Loucy (cell line): Measurements from ENCODE around the gene SSBP4.

Experiments
- H2AFZ ChIP-seq: fragments of 200-600 bp; sonication (generic); 2 replicates; pipeline ENCODE4 v1.6.0; 2016; ENCODE audit warnings: antibody characterized with exemption, mild to moderate bottlenecking, low read length, moderate library complexity
- H3F3A ChIP-seq: fragments of 200-600 bp; 2 replicates; pipeline ENCODE4 v1.6.0; 2016; ENCODE audit warnings: antibody characterized with exemption, low read depth, mild to moderate bottlenecking
- H3K27me3 ChIP-seq: fragments of 200-600 bp; sonication (generic); 2 replicates; pipeline ENCODE4 v1.6.1; 2014; ENCODE audit warnings: low read length, mild to moderate bottlenecking; ENCODE audit not compliant: insufficient read depth, poor library complexity, severe bottlenecking
- H3K36me3 ChIP-seq: fragments of 200-600 bp; sonication (generic); 2 replicates; pipeline ENCODE4 v1.6.1; 2016; ENCODE audit warnings: low read length; ENCODE audit not compliant: insufficient read depth
- H3K4me1 ChIP-seq: fragments of 200-600 bp; sonication (generic); 2 replicates; pipeline ENCODE4 v1.5.1; 2014; ENCODE audit warnings: low read length, mild to moderate bottlenecking; ENCODE audit not compliant: insufficient read depth, poor library complexity, severe bottlenecking
- H3K4me2 ChIP-seq: fragments of 200-600 bp; sonication (generic); 2 replicates; pipeline ENCODE4 v1.6.0; 2014; ENCODE audit warnings: antibody characterized with exemption, low read length, low read depth, mild to moderate bottlenecking; ENCODE audit not compliant: poor library complexity, severe bottlenecking
- H3K4me3 ChIP-seq: fragments of 200-600 bp; sonication (generic); 2 replicates; pipeline ENCODE4 v1.5.1; 2014; ENCODE audit warnings: low read length, mild to moderate bottlenecking, mixed read lengths; ENCODE audit not compliant: poor library complexity, severe bottlenecking
- H3K79me2 ChIP-seq: fragments of 200-600 bp; sonication (generic); 2 replicates; pipeline ENCODE4 v1.6.1; 2014; ENCODE audit warnings: low read length; ENCODE audit not compliant: insufficient read depth
- H3K9ac ChIP-seq: fragments of 200-600 bp; sonication (generic); 2 replicates; pipeline ENCODE4 v1.6.0; 2014; ENCODE audit warnings: mild to moderate bottlenecking, low read depth, low read length, moderate library complexity; ENCODE audit not compliant: poor library complexity, severe bottlenecking
- H3K9me2 ChIP-seq: fragments of 200-600 bp; sonication (generic); replicated peaks from 2 replicates; pipeline ENCODE4 v1.6.1; 2016; ENCODE audit warnings: low read depth, low read length, mixed read lengths
- H3K9me3 ChIP-seq: fragments of 200-600 bp; sonication (generic); 2 replicates; pipeline ENCODE4 v1.6.1; 2014; ENCODE audit warnings: mild to moderate bottlenecking, antibody characterized with exemption, low read length, low read depth; ENCODE audit not compliant: insufficient read depth
- H4K20me1 ChIP-seq: fragments of 200-600 bp; sonication (generic); 2 replicates; pipeline ENCODE4 v1.6.0; 2014; ENCODE audit warnings: antibody characterized with exemption, low read length, mild to moderate bottlenecking; ENCODE audit not compliant: insufficient read depth, poor library complexity, severe bottlenecking
- EZH2phosphoT487 ChIP-seq: fragments of 200-600 bp; IDR thresholded peaks from 2 replicates; pipeline ENCODE4 v1.6.1; 2018; ENCODE audit warnings: antibody characterized with exemption, mild to moderate bottlenecking, moderate library complexity, borderline replicate concordance
- TF ChIP-seq, protein P1 (sequence below): fragments of 200-600 bp; sonication (generic); conservative IDR thresholded peaks from 2 replicates; pipeline ENCODE4 v1.5.1; 2014; ENCODE audit warnings: mild to moderate bottlenecking, antibody characterized with exemption, low read length

SSBP4 gene

DNA sequence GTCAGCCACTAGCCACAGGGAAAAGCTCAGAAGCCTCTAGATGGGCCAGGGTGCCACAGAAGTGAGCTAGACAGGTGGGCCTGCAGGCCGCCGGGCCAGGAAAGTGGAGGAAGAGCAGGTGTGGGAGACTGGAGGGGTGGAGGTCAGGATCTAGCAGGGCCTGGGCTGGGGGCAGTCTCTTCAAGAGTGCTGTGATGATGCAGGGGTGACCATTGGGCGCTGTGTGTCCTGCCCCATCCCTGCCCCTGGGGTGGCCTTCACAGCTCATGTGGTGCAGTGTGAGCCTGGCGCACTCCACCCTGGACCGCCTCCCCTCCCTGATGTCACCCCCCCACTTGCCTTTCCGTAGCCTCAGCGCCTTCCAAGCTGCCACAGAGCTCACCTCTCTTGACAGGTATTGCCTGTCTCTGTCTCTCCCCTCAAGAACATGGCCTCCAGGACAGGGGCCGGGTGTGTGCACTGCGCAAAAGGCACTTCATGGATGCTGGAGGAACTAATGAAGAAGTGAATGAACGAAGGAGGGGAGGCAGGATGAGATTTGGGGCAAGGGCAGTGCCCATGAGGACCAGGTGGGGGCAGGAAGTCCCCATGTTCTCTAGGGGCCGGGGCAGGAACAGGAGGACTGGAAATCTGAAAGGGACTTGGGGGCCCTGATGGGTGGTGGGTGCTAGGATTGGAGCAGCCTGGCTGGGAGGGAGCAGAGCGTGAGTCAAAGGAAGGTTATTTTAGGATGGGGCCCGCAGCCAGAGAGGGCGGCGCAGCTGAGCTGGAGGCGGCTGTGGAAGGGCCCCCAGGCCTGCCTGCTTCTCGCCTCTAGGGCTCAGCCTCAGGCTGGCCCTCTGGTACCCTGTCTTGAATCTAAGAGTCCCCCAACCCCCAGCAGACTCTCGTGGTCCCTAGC lies 6.6 kb downstream of the SSBP4 start:
- H3K4me3 ChIP-seq: no peak overlapping the region
- H2AFZ ChIP-seq: no peak overlapping the region
- peaks cover 37% of the 10 kb centered on the region for H3K4me1 ChIP-seq
- H3K4me2 ChIP-seq: no peak overlapping the region
- no peaks in the 10 kb centered on the region for H3K36me3 ChIP-seq
- H3K9me3 ChIP-seq: no peaks in the 10 kb centered on the region
- H3K79me2 ChIP-seq: peaks cover 67% of the 10 kb centered on the region
- TF ChIP-seq EZH2phosphoT487: no peak
- TF ChIP-seq, protein P1, sequence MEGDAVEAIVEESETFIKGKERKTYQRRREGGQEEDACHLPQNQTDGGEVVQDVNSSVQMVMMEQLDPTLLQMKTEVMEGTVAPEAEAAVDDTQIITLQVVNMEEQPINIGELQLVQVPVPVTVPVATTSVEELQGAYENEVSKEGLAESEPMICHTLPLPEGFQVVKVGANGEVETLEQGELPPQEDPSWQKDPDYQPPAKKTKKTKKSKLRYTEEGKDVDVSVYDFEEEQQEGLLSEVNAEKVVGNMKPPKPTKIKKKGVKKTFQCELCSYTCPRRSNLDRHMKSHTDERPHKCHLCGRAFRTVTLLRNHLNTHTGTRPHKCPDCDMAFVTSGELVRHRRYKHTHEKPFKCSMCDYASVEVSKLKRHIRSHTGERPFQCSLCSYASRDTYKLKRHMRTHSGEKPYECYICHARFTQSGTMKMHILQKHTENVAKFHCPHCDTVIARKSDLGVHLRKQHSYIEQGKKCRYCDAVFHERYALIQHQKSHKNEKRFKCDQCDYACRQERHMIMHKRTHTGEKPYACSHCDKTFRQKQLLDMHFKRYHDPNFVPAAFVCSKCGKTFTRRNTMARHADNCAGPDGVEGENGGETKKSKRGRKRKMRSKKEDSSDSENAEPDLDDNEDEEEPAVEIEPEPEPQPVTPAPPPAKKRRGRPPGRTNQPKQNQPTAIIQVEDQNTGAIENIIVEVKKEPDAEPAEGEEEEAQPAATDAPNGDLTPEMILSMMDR: no peak
- H3F3A ChIP-seq: no peaks in the 10 kb centered on the region
- H4K20me1 ChIP-seq: peaks cover 45% of the 10 kb centered on the region
- H3K27me3 ChIP-seq: no peaks in the 10 kb centered on the region
- no peaks in the 10 kb centered on the region for H3K9me2 ChIP-seq
- no peak overlapping the region for H3K9ac ChIP-seq

DNA sequence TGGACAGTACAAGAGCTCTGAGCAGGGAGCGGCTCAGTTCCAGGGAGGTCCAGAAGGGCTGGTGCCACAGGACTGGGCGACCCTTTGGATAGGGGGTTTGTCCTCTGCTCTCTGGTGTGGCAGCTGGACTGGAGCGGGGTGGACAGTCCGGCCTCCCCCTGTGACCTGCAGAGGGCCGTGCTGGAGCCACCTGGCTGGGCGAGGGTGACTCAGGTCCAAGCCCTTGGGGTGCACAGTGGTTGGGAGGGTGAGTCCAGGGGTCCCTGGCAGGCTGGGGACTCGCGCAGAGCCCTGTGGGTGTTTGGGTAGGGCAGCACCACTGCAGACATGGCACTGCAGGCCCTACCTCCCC lies 7.2 kb downstream of the SSBP4 start:
- H3K79me2 ChIP-seq: peaks cover 61% of the 10 kb centered on the region
- H3K9me2 ChIP-seq: no peaks in the 10 kb centered on the region
- no peak overlapping the region for H3K9ac ChIP-seq
- H3K9me3 ChIP-seq: no peaks in the 10 kb centered on the region
- peaks cover 40% of the 10 kb centered on the region for H4K20me1 ChIP-seq
- no peaks in the 10 kb centered on the region for H3K36me3 ChIP-seq
- H3K4me3 ChIP-seq: no peak overlapping the region
- no peak overlapping the region for H2AFZ ChIP-seq
- peaks cover 31% of the 10 kb centered on the region for H3K4me1 ChIP-seq
- no peak overlapping the region for H3K4me2 ChIP-seq
- no peaks in the 10 kb centered on the region for H3K27me3 ChIP-seq
- TF ChIP-seq EZH2phosphoT487: no peak
- TF ChIP-seq, protein P1: no peak
- H3F3A ChIP-seq: no peaks in the 10 kb centered on the region

DNA sequence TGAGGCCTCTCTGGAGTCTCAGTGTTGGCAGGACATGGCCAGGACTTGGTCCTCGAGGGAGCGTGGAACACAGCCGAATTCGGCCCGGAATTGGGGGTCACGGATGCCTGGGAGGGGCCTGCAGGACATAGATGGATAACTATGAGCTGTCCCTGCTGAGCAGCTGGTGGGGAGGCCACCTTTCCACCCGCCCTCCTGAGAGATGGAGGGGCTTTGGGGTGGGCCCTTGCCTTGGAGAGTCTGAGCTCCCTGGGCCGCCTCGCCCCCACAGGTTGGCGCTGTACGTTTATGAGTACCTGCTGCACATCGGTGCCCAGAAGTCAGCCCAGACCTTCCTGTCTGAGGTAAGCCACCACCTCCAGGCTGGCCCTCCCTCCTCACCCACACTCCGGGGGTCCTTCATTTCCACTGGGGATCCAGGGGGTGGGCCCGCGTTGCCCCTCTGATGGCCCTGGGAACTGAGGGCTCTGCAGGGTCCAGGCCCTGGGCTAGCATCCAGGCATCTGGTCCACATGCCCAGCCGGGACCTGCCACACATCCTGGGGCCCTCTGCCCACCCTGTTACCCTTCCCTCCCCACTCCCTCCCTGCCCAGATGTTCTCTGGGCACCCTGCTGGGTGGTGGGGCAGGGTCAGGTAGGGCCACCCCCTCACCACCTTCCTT lies 8.0 kb downstream of the SSBP4 start:
- no peaks in the 10 kb centered on the region for H3K27me3 ChIP-seq
- H2AFZ ChIP-seq: no peak overlapping the region
- no peaks in the 10 kb centered on the region for H3K9me2 ChIP-seq
- no peak for TF ChIP-seq EZH2phosphoT487
- TF ChIP-seq, protein P1: no peak
- no peaks in the 10 kb centered on the region for H3K36me3 ChIP-seq
- no peak overlapping the region for H3K9ac ChIP-seq
- no peak overlapping the region for H3K4me3 ChIP-seq
- peaks cover 35% of the 10 kb centered on the region for H4K20me1 ChIP-seq
- H3K9me3 ChIP-seq: no peaks in the 10 kb centered on the region
- peaks cover 29% of the 10 kb centered on the region for H3K4me1 ChIP-seq
- H3K4me2 ChIP-seq: no peak overlapping the region
- H3F3A ChIP-seq: no peaks in the 10 kb centered on the region
- peaks cover 53% of the 10 kb centered on the region for H3K79me2 ChIP-seq
